NB4 (cell line): ENCODE data around the gene SLC8A2.

Source experiments
- CTCF ChIP-seq: IDR thresholded peaks from one replicate; pipeline ENCODE4 v1.5.1; 2012; ENCODE audit warnings: low read depth, low read length
- MAX ChIP-seq: IDR thresholded peaks from 2 replicates; pipeline ENCODE4 v1.6.1; 2011; ENCODE audit warnings: low read depth, low read length
- MYC ChIP-seq: IDR thresholded peaks from 2 replicates; pipeline ENCODE4 v1.6.1; 2011; ENCODE audit warnings: low read depth, low read length
- POLR2A ChIP-seq: IDR thresholded peaks from 2 replicates; pipeline ENCODE4 v1.6.1; 2011; ENCODE audit warnings: mild to moderate bottlenecking; ENCODE audit not compliant: insufficient read length; ENCODE audit errors: extremely low read depth

GRCh38 chr19:47499371-47499770 is 27.7 kb upstream of the SLC8A2 start:
- no peak for TF ChIP-seq POLR2A
- TF ChIP-seq CTCF: no peak
- TF ChIP-seq MAX: no peak
- no peak for TF ChIP-seq MYC
